ENCODE data around the gene TNPO2.

TNPO2 gene

DNA sequence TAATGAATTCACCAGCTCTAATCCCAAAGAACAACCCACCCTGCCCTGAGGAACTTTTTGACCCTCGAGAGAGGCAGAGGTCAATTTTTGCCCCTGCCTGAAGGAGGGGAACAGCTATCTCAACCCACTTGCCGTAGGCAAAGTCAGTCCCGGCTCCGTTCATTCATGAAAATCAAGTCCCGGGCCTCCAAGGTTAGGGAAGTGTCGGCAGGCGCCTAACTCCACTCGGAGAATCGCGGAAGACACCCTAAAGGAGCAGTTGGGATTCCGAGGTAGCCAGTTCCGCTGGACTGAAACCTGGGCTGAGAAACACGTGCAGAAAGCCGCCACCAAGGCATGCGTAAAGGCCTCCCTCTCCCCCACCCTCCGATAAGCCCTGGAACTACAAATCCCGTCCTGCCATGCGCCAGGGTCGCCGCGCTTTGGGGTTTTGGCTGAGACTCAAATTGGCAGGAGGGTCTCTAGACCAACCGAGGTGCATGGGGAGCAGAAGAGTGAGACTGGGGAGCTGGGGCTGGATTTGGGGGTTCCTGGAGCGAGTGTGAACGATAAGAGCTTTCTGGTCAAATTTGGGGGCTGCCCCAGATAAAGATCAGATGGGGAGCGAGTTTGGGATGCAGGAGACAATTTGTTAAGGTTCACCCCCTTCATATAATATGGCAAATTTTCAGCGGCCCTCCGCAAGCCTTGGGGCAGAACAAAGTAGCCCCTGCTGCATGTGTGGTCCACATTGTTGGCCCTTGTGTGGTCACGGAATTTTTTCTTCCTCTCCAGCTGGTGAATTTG lies at the start of gene TNPO2:
Gene TNPO2, minus strand, starts transcription at position 292 of the 786 bp plus-strand sequence. CDS start 2,955 bp downstream, outside the sequence.
- Histone ChIP-seq H3K4me3 (ENCODE audit: low read depth in 1 of 2, low read length in 1 of 2) (peak within 1 kb of the TSS; percentile 62 to 81), H3K4me1 (ENCODE audit: control insufficient read depth in 1 of 2, insufficient read depth in 1 of 2, low read depth in 1 of 2, low read length in 1 of 2) (peaks cover 33 to 35% of the 10 kb centered on the region in 2 experiments), H3K36me3 (peaks cover 12% of the 10 kb centered on the region), H3K9me3 (no peaks in the 10 kb centered on the region), H3K27me3 (peaks cover 11% of the 10 kb centered on the region), H3K27ac (peak within 1 kb of the TSS; percentile 84)
- TF ChIP-seq, protein P1, sequence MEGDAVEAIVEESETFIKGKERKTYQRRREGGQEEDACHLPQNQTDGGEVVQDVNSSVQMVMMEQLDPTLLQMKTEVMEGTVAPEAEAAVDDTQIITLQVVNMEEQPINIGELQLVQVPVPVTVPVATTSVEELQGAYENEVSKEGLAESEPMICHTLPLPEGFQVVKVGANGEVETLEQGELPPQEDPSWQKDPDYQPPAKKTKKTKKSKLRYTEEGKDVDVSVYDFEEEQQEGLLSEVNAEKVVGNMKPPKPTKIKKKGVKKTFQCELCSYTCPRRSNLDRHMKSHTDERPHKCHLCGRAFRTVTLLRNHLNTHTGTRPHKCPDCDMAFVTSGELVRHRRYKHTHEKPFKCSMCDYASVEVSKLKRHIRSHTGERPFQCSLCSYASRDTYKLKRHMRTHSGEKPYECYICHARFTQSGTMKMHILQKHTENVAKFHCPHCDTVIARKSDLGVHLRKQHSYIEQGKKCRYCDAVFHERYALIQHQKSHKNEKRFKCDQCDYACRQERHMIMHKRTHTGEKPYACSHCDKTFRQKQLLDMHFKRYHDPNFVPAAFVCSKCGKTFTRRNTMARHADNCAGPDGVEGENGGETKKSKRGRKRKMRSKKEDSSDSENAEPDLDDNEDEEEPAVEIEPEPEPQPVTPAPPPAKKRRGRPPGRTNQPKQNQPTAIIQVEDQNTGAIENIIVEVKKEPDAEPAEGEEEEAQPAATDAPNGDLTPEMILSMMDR (IDR thresholded peaks at IDR 0.05), result no peak

DNA sequence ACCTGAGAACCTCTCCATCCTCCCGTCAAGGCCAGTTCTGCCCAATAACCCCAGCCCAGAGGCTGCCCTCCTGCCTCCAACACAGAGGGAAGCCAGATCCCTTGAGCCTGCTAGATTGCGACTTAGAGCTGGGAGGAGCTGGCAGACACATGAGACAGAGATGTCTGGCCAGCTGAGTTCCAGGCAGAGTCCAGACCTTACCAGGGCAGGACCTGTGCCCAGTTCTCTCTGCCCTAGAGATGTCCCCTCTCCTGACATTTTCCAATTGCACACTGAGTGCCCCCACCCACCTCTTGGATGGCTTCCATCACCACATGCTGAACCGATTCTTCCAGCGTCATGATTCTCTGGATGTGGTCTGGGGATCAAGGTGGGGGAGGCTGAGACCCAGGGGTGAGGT lies 48.6 kb upstream of the TNPO2 start:
- H3K36me3 ChIP-seq, result no peaks in the 10 kb centered on the region
- TF ChIP-seq, protein P1 (IDR thresholded peaks at IDR 0.05), result no peak

DNA sequence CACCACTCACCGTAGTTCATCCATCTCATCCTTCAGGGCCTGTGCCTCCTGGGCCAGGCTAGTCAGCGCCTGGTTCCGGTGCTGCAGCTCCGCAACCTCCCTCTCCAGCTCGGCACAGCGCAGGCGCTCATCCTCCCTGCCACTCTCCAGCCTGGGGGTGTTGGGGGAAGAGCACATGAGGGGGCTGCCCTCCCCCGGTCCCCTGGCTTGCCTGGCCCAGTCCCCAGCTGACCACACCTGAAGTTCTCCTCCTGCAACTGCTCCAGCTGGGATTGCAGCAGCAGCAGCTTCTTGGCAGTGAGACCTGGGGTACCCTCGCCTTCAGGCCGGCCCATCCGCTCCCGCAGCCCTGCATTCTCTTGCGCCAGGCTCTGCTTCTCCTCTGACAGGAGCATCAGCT lies 47.2 kb upstream of the TNPO2 start:
- no peaks in the 10 kb centered on the region for H3K9me3 ChIP-seq
- no peaks in the 10 kb centered on the region for H3K36me3 ChIP-seq
- H3K4me3 ChIP-seq (ENCODE audit: low read depth in 1 of 2, low read length in 1 of 2), result no peak overlapping the region
- no peak overlapping the region for H3K27ac ChIP-seq
- H3K27me3 ChIP-seq, result no peaks in the 10 kb centered on the region
- H3K4me1 ChIP-seq (ENCODE audit: control insufficient read depth in 1 of 2, insufficient read depth in 1 of 2, low read depth in 1 of 2, low read length in 1 of 2), result peaks cover 7 to 14% of the 10 kb centered on the region in 2 experiments
- TF ChIP-seq, protein P1 (IDR thresholded peaks at IDR 0.05), result no peak

More for the DNA sequence above, 48.6 kb upstream of the TNPO2 start:
- H3K4me1 ChIP-seq (ENCODE audit: control insufficient read depth in 1 of 2, insufficient read depth in 1 of 2, low read depth in 1 of 2, low read length in 1 of 2), result peaks cover 20 to 28% of the 10 kb centered on the region in 2 experiments
- H3K27ac ChIP-seq, result no peak overlapping the region
- no peaks in the 10 kb centered on the region for H3K27me3 ChIP-seq
- no peak overlapping the region for H3K4me3 ChIP-seq (ENCODE audit: low read depth in 1 of 2, low read length in 1 of 2)
- no peaks in the 10 kb centered on the region for H3K9me3 ChIP-seq

DNA sequence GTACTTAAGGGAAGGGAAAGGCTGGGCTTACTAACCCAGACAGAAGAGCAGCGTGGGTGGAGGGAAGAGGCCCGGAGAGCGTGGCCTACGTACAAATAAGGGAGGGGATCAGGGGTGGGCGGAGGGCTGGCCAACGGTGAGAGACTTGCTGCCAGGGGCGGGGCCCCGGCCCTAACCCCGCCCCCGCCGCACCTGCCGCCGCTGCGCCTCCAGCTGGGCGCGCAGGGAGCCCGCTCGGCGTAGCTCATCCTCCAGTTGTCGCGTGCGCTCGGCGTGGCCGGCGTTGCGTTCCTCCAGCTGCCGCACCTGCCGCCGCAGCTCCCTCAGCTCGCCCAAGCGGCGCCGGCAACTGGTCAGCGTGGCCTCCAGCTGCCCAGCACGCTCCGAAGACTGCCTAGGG lies 46.0 kb upstream of the TNPO2 start:
- H3K27me3 ChIP-seq, result no peaks in the 10 kb centered on the region
- TF ChIP-seq, protein P1 (IDR thresholded peaks at IDR 0.05), result no peak
- H3K9me3 ChIP-seq, result no peaks in the 10 kb centered on the region
- no peak overlapping the region for H3K27ac ChIP-seq
- H3K36me3 ChIP-seq, result no peaks in the 10 kb centered on the region
- H3K4me3 ChIP-seq (ENCODE audit: low read depth in 1 of 2, low read length in 1 of 2), result no peak overlapping the region
- peaks cover under 1 to 8% of the 10 kb centered on the region in 2 experiments for H3K4me1 ChIP-seq (ENCODE audit: control insufficient read depth in 1 of 2, insufficient read depth in 1 of 2, low read depth in 1 of 2, low read length in 1 of 2)

DNA sequence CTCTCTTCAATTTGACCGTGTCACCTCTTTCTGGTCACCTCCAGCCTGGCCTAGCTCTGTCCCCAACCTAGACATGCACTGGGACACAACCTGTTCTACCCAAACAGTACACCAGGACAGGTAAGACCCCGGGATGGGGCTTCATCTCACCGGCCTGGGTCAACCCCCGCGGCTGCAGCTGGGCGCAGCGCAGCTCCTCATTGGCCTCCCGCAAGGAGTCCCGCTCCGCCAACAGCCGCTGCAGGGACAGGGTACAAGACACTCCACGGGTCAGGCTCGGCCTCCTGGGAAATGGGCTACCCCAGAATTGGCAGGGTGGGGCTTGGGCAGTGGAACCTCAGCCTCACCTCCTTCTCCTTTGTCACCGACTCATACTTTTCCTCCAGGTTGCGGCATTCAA lies 43.9 kb upstream of the TNPO2 start:
- TF ChIP-seq, protein P1 (IDR thresholded peaks at IDR 0.05), result no peak
- no peaks in the 10 kb centered on the region for H3K27me3 ChIP-seq

More for the DNA sequence above, 43.9 kb upstream of the TNPO2 start:
- no peak overlapping the region for H3K27ac ChIP-seq
- peaks cover 0 to 7% of the 10 kb centered on the region in 2 experiments for H3K4me1 ChIP-seq (ENCODE audit: control insufficient read depth in 1 of 2, insufficient read depth in 1 of 2, low read depth in 1 of 2, low read length in 1 of 2)
- H3K36me3 ChIP-seq, result no peaks in the 10 kb centered on the region
- H3K9me3 ChIP-seq, result no peaks in the 10 kb centered on the region
- no peak overlapping the region for H3K4me3 ChIP-seq (ENCODE audit: low read depth in 1 of 2, low read length in 1 of 2)
